OCI-LY7 (cell line): ENCODE data around the gene CAPN10.

Experiments
- EZH2phosphoT487 ChIP-seq: fragments of 200-600 bp; sonication (generic); IDR thresholded peaks from 2 replicates; pipeline ENCODE4 v1.6.1; 2018; ENCODE audit warnings: low read depth, borderline replicate concordance, mild to moderate bottlenecking, mixed run types, antibody characterized with exemption, low read length, moderate library complexity, mixed read lengths
- TF ChIP-seq, protein P1 (sequence below): fragments of 200-600 bp; sonication (generic); conservative IDR thresholded peaks from 2 replicates; pipeline ENCODE4 v1.5.1; 2014; ENCODE audit warnings: mild to moderate bottlenecking, antibody characterized with exemption, low read length, moderate library complexity, mixed read lengths

DNA sequence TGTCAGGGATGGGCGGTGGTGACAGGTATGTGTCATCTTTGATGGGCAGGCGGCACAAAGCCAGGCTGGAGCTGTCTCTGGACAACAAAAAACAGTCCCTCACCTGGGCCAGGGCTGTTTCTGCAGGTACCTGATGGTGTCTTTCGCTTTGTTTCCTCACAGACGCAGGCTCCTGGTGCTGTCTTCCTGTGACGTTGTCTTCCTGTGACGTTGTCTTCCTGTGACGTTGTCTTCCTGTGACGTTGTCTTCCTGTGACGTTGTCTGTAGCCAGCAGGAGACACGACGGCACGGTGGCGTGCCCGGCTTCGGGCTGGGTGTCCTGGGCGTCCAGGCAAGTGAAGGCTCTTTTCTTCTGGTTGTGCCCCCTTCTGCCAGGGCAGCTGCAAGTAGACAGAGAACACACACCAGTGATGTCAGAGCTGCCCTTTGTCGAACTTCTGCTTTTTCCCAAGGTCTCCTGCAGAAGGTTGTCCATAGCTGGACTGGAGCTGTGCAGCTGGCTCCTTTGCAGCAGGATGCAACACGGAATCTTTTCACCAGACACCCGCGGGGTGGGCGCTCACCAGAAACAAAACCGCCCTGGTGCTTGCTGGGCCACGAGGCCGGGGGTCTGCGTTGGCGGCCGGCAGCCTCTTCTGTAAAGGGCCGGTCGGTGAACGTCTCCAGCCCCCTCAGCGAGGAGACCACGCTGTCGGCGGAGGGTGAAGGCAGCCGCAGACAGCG is 59.8 kb downstream of the CAPN10 start:
- TF ChIP-seq, protein P1, sequence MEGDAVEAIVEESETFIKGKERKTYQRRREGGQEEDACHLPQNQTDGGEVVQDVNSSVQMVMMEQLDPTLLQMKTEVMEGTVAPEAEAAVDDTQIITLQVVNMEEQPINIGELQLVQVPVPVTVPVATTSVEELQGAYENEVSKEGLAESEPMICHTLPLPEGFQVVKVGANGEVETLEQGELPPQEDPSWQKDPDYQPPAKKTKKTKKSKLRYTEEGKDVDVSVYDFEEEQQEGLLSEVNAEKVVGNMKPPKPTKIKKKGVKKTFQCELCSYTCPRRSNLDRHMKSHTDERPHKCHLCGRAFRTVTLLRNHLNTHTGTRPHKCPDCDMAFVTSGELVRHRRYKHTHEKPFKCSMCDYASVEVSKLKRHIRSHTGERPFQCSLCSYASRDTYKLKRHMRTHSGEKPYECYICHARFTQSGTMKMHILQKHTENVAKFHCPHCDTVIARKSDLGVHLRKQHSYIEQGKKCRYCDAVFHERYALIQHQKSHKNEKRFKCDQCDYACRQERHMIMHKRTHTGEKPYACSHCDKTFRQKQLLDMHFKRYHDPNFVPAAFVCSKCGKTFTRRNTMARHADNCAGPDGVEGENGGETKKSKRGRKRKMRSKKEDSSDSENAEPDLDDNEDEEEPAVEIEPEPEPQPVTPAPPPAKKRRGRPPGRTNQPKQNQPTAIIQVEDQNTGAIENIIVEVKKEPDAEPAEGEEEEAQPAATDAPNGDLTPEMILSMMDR, result no peak
- no peak for TF ChIP-seq EZH2phosphoT487
